HCT116 (cell line): Measurements from ENCODE around the gene PKNOX2. TPM values are rescaled to one million over a fixed set of nuclear protein-coding genes. Genes with fewer than 3 reads are reported as not detected.
A peak's percentile ranks its signal among the peaks of the same experiment; 100 is the strongest.

Source experiments
- ATAC-seq: fragments of 200-7000 bp; cut with Tn5 transposase; 2 replicates; pipeline ENCODE4 v1.9.1; 2020; ENCODE audit warnings: mild to moderate bottlenecking, moderate library complexity
- BruUV-seq: library from RNA; stranded (reverse); fragments of 400-500 nt; replicated peaks from 2 replicates; lab custom pipeline; 2021; lab: Mats Ljungman, UMichigan
- CTCF ChIA-PET: fragments of 300-600 bp; sonication (Branson Sonifier 250); formaldehyde crosslinking; loops from one replicate; lab custom pipeline; 2021; ENCODE audit warnings: antibody characterized with exemption; lab: Charles Lee
- POLR2A ChIA-PET: fragments of 300-600, 350-600 bp; sonication (Branson Sonifier 250); formaldehyde crosslinking; loops from one replicate; lab custom pipeline; 2021; ENCODE audit warnings: antibody characterized with exemption; lab: Charles Lee
- RAD21 ChIA-PET, 2 experiments: fragments of 300-600 bp; sonication (Branson Sonifier 250); formaldehyde crosslinking; loops; one replicate each; lab custom pipeline; 2023; ENCODE audit warnings: low total read pairs in 2 of 2; ENCODE audit not compliant: uncharacterized antibody in 2 of 2, unreplicated experiment in 2 of 2, low non-redundant PET in 1 of 2; lab: Charles Lee
- DNase-seq: peaks from one replicate; pipeline ENCODE4 v3.0.0-alpha.2; 2010; ENCODE audit warnings: low read depth, low spot score
- H2AFZ ChIP-seq: fragments of 200-600 bp; shearing (Covaris generic), sonication (generic); 2 replicates; pipeline ENCODE4 v1.6.1; 2017; ENCODE audit warnings: low read depth, mixed run types, mixed read lengths, antibody characterized with exemption, low read length; ENCODE audit not compliant: poor library complexity, severe bottlenecking
- H3K27ac ChIP-seq: 2 replicates; pipeline ENCODE4 v1.5.1; 2012; ENCODE audit warnings: low read depth, low read length
- H3K27me3 ChIP-seq: fragments of 200-600 bp; sonication (generic); 2 replicates; pipeline ENCODE4 v1.6.1; 2016; ENCODE audit warnings: mixed run types, low read length, mixed read lengths; ENCODE audit not compliant: insufficient read depth
- H3K36me3 ChIP-seq, 2 experiments: fragments of 200-500 bp in 1 of 2; fragments of 200-600 bp in 1 of 2; sonication (Bioruptor generic) in 1 of 2; sonication (generic) in 1 of 2; 2 replicates each; pipeline versions ENCODE4 v1.5.1 to v1.6.1; 2014 to 2016; ENCODE audit warnings: low read length in 2 of 2, inconsistent platforms in 1 of 2, mixed read lengths in 1 of 2, mixed run types in 1 of 2; ENCODE audit not compliant: insufficient read depth in 2 of 2, control insufficient read depth in 1 of 2
- H3K4me1 ChIP-seq, 2 experiments: fragments of 200-600 bp in 1 of 2; sonication (generic) in 1 of 2; 2 replicates each; pipeline versions ENCODE4 v1.5.1 to v1.6.1; 2012 to 2017; ENCODE audit warnings: low read length in 2 of 2, inconsistent platforms in 1 of 2, mild to moderate bottlenecking in 1 of 2, mixed read lengths in 1 of 2, mixed run types in 1 of 2, moderate library complexity in 1 of 2; ENCODE audit not compliant: insufficient read depth in 2 of 2, control insufficient read depth in 1 of 2
- H3K4me2 ChIP-seq: fragments of 200-600 bp; sonication (generic); 2 replicates; pipeline ENCODE4 v1.6.1; 2017; ENCODE audit warnings: mixed run types, low read length, mixed read lengths
- H3K4me3 ChIP-seq, 2 experiments: fragments of 200-600 bp in 1 of 2; sonication (generic) in 1 of 2; replicated peaks in 1 of 2; 2 replicates each; pipeline ENCODE4 v1.5.1; 2011 to 2016; ENCODE audit warnings: low read length in 2 of 2, control low read depth in 1 of 2, low read depth in 1 of 2, mild to moderate bottlenecking in 1 of 2, mixed read lengths in 1 of 2, mixed run types in 1 of 2
- H3K79me2 ChIP-seq: fragments of 200-600 bp; sonication (generic); 2 replicates; pipeline ENCODE4 v1.6.1; 2017; ENCODE audit warnings: mild to moderate bottlenecking, mixed run types, low read length, moderate library complexity, mixed read lengths; ENCODE audit not compliant: insufficient read depth
- H3K9ac ChIP-seq: fragments of 200-600 bp; sonication (generic); 2 replicates; pipeline ENCODE4 v1.6.1; 2016; ENCODE audit warnings: low read length, mixed read lengths
- H3K9me2 ChIP-seq: fragments of 200-600 bp; sonication (generic), shearing (Covaris generic); 2 replicates; pipeline ENCODE4 v1.6.1; 2017; ENCODE audit warnings: mixed run types, mild to moderate bottlenecking, moderate library complexity; ENCODE audit not compliant: insufficient read depth
- H3K9me3 ChIP-seq, 2 experiments: fragments of 200-500 bp in 1 of 2; fragments of 200-600 bp in 1 of 2; sonication (Bioruptor generic) in 1 of 2; sonication (generic) in 1 of 2; 2 replicates each; pipeline ENCODE4 v1.6.1; 2014 to 2017; ENCODE audit warnings: low read length in 2 of 2, mixed read lengths in 2 of 2, inconsistent platforms in 1 of 2, low read depth in 1 of 2, mild to moderate bottlenecking in 1 of 2, mixed run types in 1 of 2, moderate library complexity in 1 of 2; ENCODE audit not compliant: control insufficient read depth in 1 of 2, insufficient read depth in 1 of 2
- H4K20me1 ChIP-seq: fragments of 200-600 bp; sonication (generic), shearing (Covaris generic); 2 replicates; pipeline ENCODE4 v1.6.1; 2017; ENCODE audit warnings: mixed run types, mild to moderate bottlenecking, moderate library complexity; ENCODE audit not compliant: insufficient read depth
- SRF ChIP-seq: IDR thresholded peaks from 2 replicates; pipeline ENCODE4 v1.6.1; 2012; ENCODE audit warnings: low read depth
- ZBTB33 ChIP-seq: IDR thresholded peaks from 2 replicates; pipeline ENCODE4 v1.6.1; 2011; ENCODE audit warnings: mild to moderate bottlenecking, low read length, moderate library complexity; ENCODE audit not compliant: insufficient replicate concordance; ENCODE audit errors: extremely low read depth
- intact Hi-C: fragments of 100-400 bp; cut with micrococcal nuclease; formaldehyde crosslinking; loops from 2 replicates; pipeline ENCODE4 v1.10.0; 2022
- total RNA-seq: library from RNA; stranded (reverse); gene quantifications from one replicate; pipeline ENCODE4 v1.2.1, GENCODE V29; 2021; ENCODE audit not compliant: unreplicated experiment
- TF ChIP-seq, protein P1 (sequence below): IDR thresholded peaks from 2 replicates; pipeline ENCODE4 v1.6.1; 2012; ENCODE audit warnings: low read depth

PKNOX2 gene
- total RNA-seq, 1 experiment from 2014 or later = 0.20 TPM

DNA sequence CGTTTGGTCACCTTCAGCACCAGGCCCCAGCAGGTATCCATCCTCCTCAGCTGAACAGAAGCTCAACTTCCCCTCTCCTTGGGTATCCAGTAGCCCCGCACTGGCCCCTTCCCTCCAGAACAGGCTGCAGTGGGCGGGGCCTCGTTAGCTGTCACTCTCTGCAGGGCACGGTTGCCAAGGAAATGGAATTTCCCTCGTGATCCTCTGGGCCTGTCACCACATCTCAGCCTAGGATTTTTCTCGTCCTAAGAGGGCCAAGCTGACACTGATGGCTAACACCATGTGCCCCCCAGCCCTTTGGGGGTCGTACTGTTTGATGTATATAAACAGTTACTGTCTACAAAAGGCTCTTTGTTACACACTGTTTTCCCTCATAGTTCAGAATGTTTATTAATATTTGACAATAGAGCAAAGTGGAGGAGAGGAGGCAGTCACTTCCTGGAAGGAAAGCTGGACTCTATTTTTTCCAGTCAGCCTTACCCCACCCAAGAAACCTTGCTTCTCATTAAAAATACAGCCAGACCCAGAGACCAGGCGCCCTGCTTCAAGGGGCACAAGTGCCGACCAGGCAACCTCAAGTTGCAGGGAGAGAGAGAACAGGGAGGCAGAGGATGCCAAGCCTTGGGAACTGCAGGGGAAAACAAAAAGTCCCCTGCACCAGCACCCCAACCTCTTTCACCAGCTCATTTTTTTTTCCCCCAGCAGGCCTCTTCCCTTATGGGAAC, 287.0 kb downstream of the PKNOX2 start:
- Histone ChIP-seq H3K4me1 (peaks cover 4 to 26% of the 10 kb centered on the region in 2 experiments; a peak in 3 of 4 replicates), H3K79me2 (no peaks in the 10 kb centered on the region), H3K9ac (no peak overlapping the region), H2AFZ (peak overlapping the region; percentile 78), H3K36me3 (no peaks in the 10 kb centered on the region), H3K4me2 (peak overlapping the region; percentile 7; the same call in 1 of the 2 replicates), H3K27me3 (no peaks in the 10 kb centered on the region), H3K4me3 (no peak overlapping the region), H3K9me3 (no peaks in the 10 kb centered on the region), H3K27ac (no peak overlapping the region), H4K20me1 (no peaks in the 10 kb centered on the region), H3K9me2 (no peaks in the 10 kb centered on the region)
- DNase-seq (no peak), ATAC-seq (peak; percentile 71)
- BruUV-seq = no TSS peak
- POLR2A ChIA-PET = no interaction called here
- intact Hi-C loops = loop anchor here (1.0 kb wide), 1 partner anchor 360 kb away; no protein-coding TSS in a partner anchor
- TF ChIP-seq, protein P1, sequence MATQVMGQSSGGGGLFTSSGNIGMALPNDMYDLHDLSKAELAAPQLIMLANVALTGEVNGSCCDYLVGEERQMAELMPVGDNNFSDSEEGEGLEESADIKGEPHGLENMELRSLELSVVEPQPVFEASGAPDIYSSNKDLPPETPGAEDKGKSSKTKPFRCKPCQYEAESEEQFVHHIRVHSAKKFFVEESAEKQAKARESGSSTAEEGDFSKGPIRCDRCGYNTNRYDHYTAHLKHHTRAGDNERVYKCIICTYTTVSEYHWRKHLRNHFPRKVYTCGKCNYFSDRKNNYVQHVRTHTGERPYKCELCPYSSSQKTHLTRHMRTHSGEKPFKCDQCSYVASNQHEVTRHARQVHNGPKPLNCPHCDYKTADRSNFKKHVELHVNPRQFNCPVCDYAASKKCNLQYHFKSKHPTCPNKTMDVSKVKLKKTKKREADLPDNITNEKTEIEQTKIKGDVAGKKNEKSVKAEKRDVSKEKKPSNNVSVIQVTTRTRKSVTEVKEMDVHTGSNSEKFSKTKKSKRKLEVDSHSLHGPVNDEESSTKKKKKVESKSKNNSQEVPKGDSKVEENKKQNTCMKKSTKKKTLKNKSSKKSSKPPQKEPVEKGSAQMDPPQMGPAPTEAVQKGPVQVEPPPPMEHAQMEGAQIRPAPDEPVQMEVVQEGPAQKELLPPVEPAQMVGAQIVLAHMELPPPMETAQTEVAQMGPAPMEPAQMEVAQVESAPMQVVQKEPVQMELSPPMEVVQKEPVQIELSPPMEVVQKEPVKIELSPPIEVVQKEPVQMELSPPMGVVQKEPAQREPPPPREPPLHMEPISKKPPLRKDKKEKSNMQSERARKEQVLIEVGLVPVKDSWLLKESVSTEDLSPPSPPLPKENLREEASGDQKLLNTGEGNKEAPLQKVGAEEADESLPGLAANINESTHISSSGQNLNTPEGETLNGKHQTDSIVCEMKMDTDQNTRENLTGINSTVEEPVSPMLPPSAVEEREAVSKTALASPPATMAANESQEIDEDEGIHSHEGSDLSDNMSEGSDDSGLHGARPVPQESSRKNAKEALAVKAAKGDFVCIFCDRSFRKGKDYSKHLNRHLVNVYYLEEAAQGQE = no peak
- no peak for TF ChIP-seq SRF
- no peak for TF ChIP-seq ZBTB33
- RAD21 ChIA-PET = no interaction called here
- CTCF ChIA-PET = interaction anchor here (0.9 to 3.7 kb wide), 2 partner anchors 18 to 22 kb away, joined by 4 to 14 read pairs; no protein-coding TSS in a partner anchor
